ENCODE data around the gene NFYC. TPM values are rescaled to one million over a fixed set of nuclear protein-coding genes. Genes with fewer than 3 reads are reported as not detected.

The NFYC gene
- total RNA-seq, 1 donor from 2014 or later, result 56.0 TPM

GRCh38 chr1:40692429-40692895 is 958 bp downstream of the NFYC start:
- Histone ChIP-seq H3K4me1 (peaks cover 38% of the 10 kb centered on the region), H3K27ac (peak overlapping the region; percentile 99)

GRCh38 chr1:40693425-40693824 is 1.9 kb downstream of the NFYC start:
- Histone ChIP-seq H3K4me3 (no peak overlapping the region), H3K27me3 (no peaks in the 10 kb centered on the region), H3K4me1 (peaks cover 43% of the 10 kb centered on the region), H3K27ac (no peak overlapping the region), H3K36me3 (no peaks in the 10 kb centered on the region), H3K9me3 (no peaks in the 10 kb centered on the region)
- TF ChIP-seq CTCF (IDR thresholded peaks at IDR 0.05), result no peak
- no peak for DNase-seq
- intact Hi-C loops (cut with DNase I), result no loop called here
- no peak for ATAC-seq

More at GRCh38 chr1:40692429-40692895, 958 bp downstream of the NFYC start:
- intact Hi-C loops (cut with DNase I), result no loop called here
- no peak for TF ChIP-seq CTCF (IDR thresholded peaks at IDR 0.05)
- DNase-seq (no peak), ATAC-seq (no peak)
- Histone ChIP-seq H3K27me3 (no peaks in the 10 kb centered on the region), H3K4me3 (peak overlapping the region; percentile 73), H3K9me3 (no peaks in the 10 kb centered on the region), H3K36me3 (no peaks in the 10 kb centered on the region)

- no peaks in the 10 kb centered on the region for H3K36me3 ChIP-seq
- no peak overlapping the region for H3K4me3 ChIP-seq
- no peak for TF ChIP-seq CTCF (IDR thresholded peaks at IDR 0.05)
- H3K27me3 ChIP-seq, result no peaks in the 10 kb centered on the region
- peaks cover 43% of the 10 kb centered on the region for H3K4me1 ChIP-seq
- intact Hi-C loops (cut with DNase I), result no loop called here
- H3K9me3 ChIP-seq, result no peaks in the 10 kb centered on the region
- no peak for ATAC-seq
- H3K27ac ChIP-seq, result no peak overlapping the region
- no peak for DNase-seq
Measured at GRCh38 chr1:40694353-40694874, 2.9 kb downstream of the NFYC start.

GRCh38 chr1:40696294-40696693 is 4.8 kb downstream of the NFYC start:
- ATAC-seq, result no peak
- no peak overlapping the region for H3K4me3 ChIP-seq
- intact Hi-C loops (cut with DNase I), result no loop called here
- no peaks in the 10 kb centered on the region for H3K9me3 ChIP-seq
- DNase-seq, result no peak
- H3K27ac ChIP-seq, result no peak overlapping the region
- TF ChIP-seq CTCF (IDR thresholded peaks at IDR 0.05), result no peak
- no peaks in the 10 kb centered on the region for H3K27me3 ChIP-seq
- no peaks in the 10 kb centered on the region for H3K36me3 ChIP-seq
- peaks cover 36% of the 10 kb centered on the region for H3K4me1 ChIP-seq

- H3K9me3 ChIP-seq, result no peaks in the 10 kb centered on the region
- H3K27ac ChIP-seq, result no peak overlapping the region
- H3K27me3 ChIP-seq, result no peaks in the 10 kb centered on the region
- no peaks in the 10 kb centered on the region for H3K36me3 ChIP-seq
- DNase-seq (no peak), ATAC-seq (no peak)
- no peak overlapping the region for H3K4me3 ChIP-seq
- no peak for TF ChIP-seq CTCF (IDR thresholded peaks at IDR 0.05)
- peaks cover 36% of the 10 kb centered on the region for H3K4me1 ChIP-seq
- intact Hi-C loops (cut with DNase I), result no loop called here
Measured at GRCh38 chr1:40697436-40697835, 5.9 kb downstream of the NFYC start.

GRCh38 chr1:40699787-40700186 is 8.3 kb downstream of the NFYC start:
- no peaks in the 10 kb centered on the region for H3K36me3 ChIP-seq
- ATAC-seq (no peak), DNase-seq (no peak)
- no peak for TF ChIP-seq CTCF (IDR thresholded peaks at IDR 0.05)
- H3K4me1 ChIP-seq, result peaks cover 27% of the 10 kb centered on the region
- no peak overlapping the region for H3K4me3 ChIP-seq
- no peaks in the 10 kb centered on the region for H3K27me3 ChIP-seq
- H3K27ac ChIP-seq, result no peak overlapping the region
- intact Hi-C loops (cut with DNase I), result no loop called here
- no peaks in the 10 kb centered on the region for H3K9me3 ChIP-seq

Measured in upper lobe of right lung (tissue), 1 donor.